ENCODE data around the gene SACS.

SACS gene

GRCh38 chr13:23427881-23428528, 5.5 kb downstream of the SACS start:
- Histone ChIP-seq H3K4me3 (ENCODE audit: low read depth, low read length) (peak overlapping the region; percentile 51), H3K9me3 (ENCODE audit: control insufficient read depth, low read length) (no peaks in the 10 kb centered on the region), H3K79me2 (peaks cover 24% of the 10 kb centered on the region), H3K4me2 (ENCODE audit: low read length) (peak overlapping the region; percentile 80), H3K4me1 (peaks cover 13% of the 10 kb centered on the region), H3K9ac (no peak overlapping the region), H3K27me3 (ENCODE audit: control insufficient read depth, insufficient read depth, low read length) (no peaks in the 10 kb centered on the region), H3K36me3 (ENCODE audit: control insufficient read depth, insufficient read depth, low read length) (no peaks in the 10 kb centered on the region), H3K27ac (peak overlapping the region; percentile 84), H2AFZ (no peak overlapping the region)
- TF ChIP-seq CTCF (IDR thresholded peaks at IDR 0.05) = no peak

GRCh38 chr13:23427342-23427843, 6.1 kb downstream of the SACS start:
- peak overlapping the region; percentile 84 for H3K27ac ChIP-seq
- H3K4me1 ChIP-seq = peaks cover 13% of the 10 kb centered on the region
- H3K4me3 ChIP-seq (ENCODE audit: low read depth, low read length) = peak overlapping the region; percentile 51
- H3K4me2 ChIP-seq (ENCODE audit: low read length) = peak overlapping the region; percentile 80
- H3K36me3 ChIP-seq (ENCODE audit: control insufficient read depth, insufficient read depth, low read length) = no peaks in the 10 kb centered on the region
- TF ChIP-seq CTCF (IDR thresholded peaks at IDR 0.05) = no peak
- H3K27me3 ChIP-seq (ENCODE audit: control insufficient read depth, insufficient read depth, low read length) = no peaks in the 10 kb centered on the region
- no peaks in the 10 kb centered on the region for H3K9me3 ChIP-seq (ENCODE audit: control insufficient read depth, low read length)
- H3K79me2 ChIP-seq = peaks cover 24% of the 10 kb centered on the region
- H3K9ac ChIP-seq = no peak overlapping the region
- H2AFZ ChIP-seq = no peak overlapping the region

- no peaks in the 10 kb centered on the region for H3K9me3 ChIP-seq (ENCODE audit: control insufficient read depth, low read length)
- TF ChIP-seq CTCF (IDR thresholded peaks at IDR 0.05) = no peak
- H3K4me3 ChIP-seq (ENCODE audit: low read depth, low read length) = no peak overlapping the region
- H3K27ac ChIP-seq = no peak overlapping the region
- peaks cover 48% of the 10 kb centered on the region for H3K79me2 ChIP-seq
- H3K27me3 ChIP-seq (ENCODE audit: control insufficient read depth, insufficient read depth, low read length) = no peaks in the 10 kb centered on the region
- no peaks in the 10 kb centered on the region for H3K4me1 ChIP-seq
- no peak overlapping the region for H2AFZ ChIP-seq
- no peak overlapping the region for H3K9ac ChIP-seq
- H3K4me2 ChIP-seq (ENCODE audit: low read length) = no peak overlapping the region
- no peaks in the 10 kb centered on the region for H3K36me3 ChIP-seq (ENCODE audit: control insufficient read depth, insufficient read depth, low read length)
Measured at GRCh38 chr13:23421596-23421995, 11.9 kb downstream of the SACS start.

GRCh38 chr13:23418776-23419683, 14.5 kb downstream of the SACS start:
- TF ChIP-seq CTCF (IDR thresholded peaks at IDR 0.05) = no peak
- Histone ChIP-seq H3K9me3 (ENCODE audit: control insufficient read depth, low read length) (no peaks in the 10 kb centered on the region), H2AFZ (no peak overlapping the region), H3K27ac (no peak overlapping the region), H3K36me3 (ENCODE audit: control insufficient read depth, insufficient read depth, low read length) (no peaks in the 10 kb centered on the region), H3K27me3 (ENCODE audit: control insufficient read depth, insufficient read depth, low read length) (no peaks in the 10 kb centered on the region), H3K4me3 (ENCODE audit: low read depth, low read length) (no peak overlapping the region), H3K79me2 (peaks cover 34% of the 10 kb centered on the region), H3K9ac (no peak overlapping the region), H3K4me1 (no peaks in the 10 kb centered on the region), H3K4me2 (ENCODE audit: low read length) (no peak overlapping the region)

Data from parathyroid adenoma (tissue), 2 donors.